ENCODE measurements around the gene PPP1R3C. TPM values are rescaled to one million over a fixed set of nuclear protein-coding genes. Genes with fewer than 3 reads are reported as not detected.

The PPP1R3C gene
- total and polyA plus RNA-seq, 8 donors, result 1.2 to 50.0 (median 13.3) TPM

- peak overlapping the region; percentile 47 to 87 (median 84) for H3K27ac ChIP-seq
- no peak for DNase-seq
- intact Hi-C loops (cut with DNase I; ENCODE audit: low total_unique reads), result no loop called here
- H3K27me3 ChIP-seq, result no peaks in the 10 kb centered on the region
- 88 to 98% (median 95%) methylated on average over 3 of the region's 3 CpGs for WGBS, 5 donors
- H3K4me1 ChIP-seq, result peaks cover 32 to 68% (median 57%) of the 10 kb centered on the region in 4 donors
- TF ChIP-seq EP300 (IDR thresholded peaks at IDR 0.05), result no peak
- no peak for TF ChIP-seq CTCF (IDR thresholded peaks at IDR 0.05)
- no peaks in the 10 kb centered on the region for H3K9me3 ChIP-seq
- no peaks in the 10 kb centered on the region for H3K36me3 ChIP-seq
- H3K4me3 ChIP-seq, result no peak overlapping the region
Observed at GRCh38 chr10:91589658-91590035, 43.2 kb downstream of the PPP1R3C start.

- peaks cover 32 to 68% (median 57%) of the 10 kb centered on the region in 4 donors for H3K4me1 ChIP-seq
- peak in 1 of 2 donors; percentile 80 for DNase-seq
- H3K4me3 ChIP-seq, result no peak overlapping the region
- WGBS, 5 donors, result 58 to 75% (median 68%) methylated on average over 6 of the region's 6 CpGs
- intact Hi-C loops (cut with DNase I; ENCODE audit: low total_unique reads), result no loop called here
- no peaks in the 10 kb centered on the region for H3K36me3 ChIP-seq
- H3K9me3 ChIP-seq, result no peaks in the 10 kb centered on the region
- H3K27me3 ChIP-seq, result no peaks in the 10 kb centered on the region
- H3K27ac ChIP-seq, result peak overlapping the region; percentile 47 to 87 (median 84)
- no peak for TF ChIP-seq CTCF (IDR thresholded peaks at IDR 0.05)
- peak; percentile 72 for TF ChIP-seq EP300 (IDR thresholded peaks at IDR 0.05)
- peak; percentile 57 to 76 (median 76) for TF ChIP-seq POLR2AphosphoS5 (IDR thresholded peaks at IDR 0.05)
Observed at GRCh38 chr10:91589015-91589657, 43.7 kb downstream of the PPP1R3C start.

- Histone ChIP-seq H3K4me3 (no peak overlapping the region), H3K4me1 (peaks cover 32 to 60% (median 51%) of the 10 kb centered on the region in 4 donors), H3K27ac (peak overlapping the region; percentile 46 to 87 (median 84)), H3K9me3 (no peaks in the 10 kb centered on the region), H3K36me3 (no peaks in the 10 kb centered on the region), H3K27me3 (no peaks in the 10 kb centered on the region)
- WGBS, 5 donors, result 39 to 70% (median 58%) methylated on average over 9 of the region's 9 CpGs
- TF ChIP-seq EP300 (IDR thresholded peaks at IDR 0.05) (no peak), CTCF (IDR thresholded peaks at IDR 0.05) (no peak), POLR2A (IDR thresholded peaks at IDR 0.05) (no peak), POLR2AphosphoS5 (IDR thresholded peaks at IDR 0.05) (no peak)
- peak in 1 of 2 donors; percentile 38 for DNase-seq
- intact Hi-C loops (cut with DNase I; ENCODE audit: low total_unique reads), result no loop called here
Observed at GRCh38 chr10:91587710-91588638, 44.9 kb downstream of the PPP1R3C start.

GRCh38 chr10:91582153-91582554 lies 50.7 kb downstream of the PPP1R3C start:
- H3K9me3 ChIP-seq, result no peaks in the 10 kb centered on the region
- TF ChIP-seq POLR2AphosphoS5 (IDR thresholded peaks at IDR 0.05) (no peak), EP300 (IDR thresholded peaks at IDR 0.05) (no peak), CTCF (IDR thresholded peaks at IDR 0.05) (no peak)
- intact Hi-C loops (cut with DNase I; ENCODE audit: low total_unique reads), result no loop called here
- no peaks in the 10 kb centered on the region for H3K36me3 ChIP-seq
- H3K27me3 ChIP-seq, result no peaks in the 10 kb centered on the region
- 51 to 94% (median 83%) methylated on average over 2 of the region's 2 CpGs for WGBS, 5 donors
- H3K4me1 ChIP-seq, result peaks cover 0 to 25% (median 13%) of the 10 kb centered on the region in 4 donors
- peak overlapping the region in 2 of 5 donors; percentile 12 to 30 for H3K27ac ChIP-seq
- no peak for DNase-seq
- no peak overlapping the region for H3K4me3 ChIP-seq

All from stomach (tissue), 9 donors.